Measurements from ENCODE around the gene PSMD13.

PSMD13 gene

DNA sequence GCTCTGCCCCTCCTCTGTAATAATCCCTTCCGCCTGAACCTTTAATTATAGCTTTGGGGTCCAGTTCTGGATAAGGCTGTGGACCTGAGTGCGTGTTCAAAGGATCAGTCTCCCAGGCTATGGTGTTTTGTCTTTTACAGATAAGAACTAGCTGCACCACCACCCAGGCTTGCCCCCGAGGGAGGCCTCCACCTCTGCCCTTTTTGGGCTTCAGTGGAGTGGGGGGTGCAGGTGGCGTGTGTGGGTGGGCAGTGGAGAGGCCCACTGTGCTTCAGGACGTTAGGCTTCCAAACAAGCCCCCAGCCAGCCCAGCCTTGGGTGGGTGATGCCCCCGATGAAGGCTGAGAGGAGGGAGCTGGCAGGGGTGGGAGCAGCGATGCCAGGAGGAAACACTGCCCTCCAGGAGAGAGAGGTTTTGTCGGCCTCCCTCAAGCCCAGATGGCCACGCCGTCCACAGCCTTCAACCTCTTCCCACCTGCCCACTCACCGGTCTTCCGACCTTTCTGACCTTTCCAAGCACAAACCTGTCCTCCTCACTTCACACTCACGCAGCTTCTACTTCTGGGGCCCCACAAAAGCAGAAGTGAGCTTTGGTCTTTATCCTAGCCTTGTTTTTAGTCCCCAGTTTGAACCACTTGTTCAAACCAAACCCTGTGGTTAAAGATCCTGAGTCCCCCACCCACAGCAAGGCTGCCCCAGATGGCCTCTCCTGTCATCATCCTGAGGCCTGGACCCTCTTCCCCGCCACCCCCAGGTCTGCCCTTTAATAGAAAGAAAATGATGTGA is 20.4 kb downstream of the PSMD13 start:
- H3K27ac ChIP-seq, result no peak overlapping the region

DNA sequence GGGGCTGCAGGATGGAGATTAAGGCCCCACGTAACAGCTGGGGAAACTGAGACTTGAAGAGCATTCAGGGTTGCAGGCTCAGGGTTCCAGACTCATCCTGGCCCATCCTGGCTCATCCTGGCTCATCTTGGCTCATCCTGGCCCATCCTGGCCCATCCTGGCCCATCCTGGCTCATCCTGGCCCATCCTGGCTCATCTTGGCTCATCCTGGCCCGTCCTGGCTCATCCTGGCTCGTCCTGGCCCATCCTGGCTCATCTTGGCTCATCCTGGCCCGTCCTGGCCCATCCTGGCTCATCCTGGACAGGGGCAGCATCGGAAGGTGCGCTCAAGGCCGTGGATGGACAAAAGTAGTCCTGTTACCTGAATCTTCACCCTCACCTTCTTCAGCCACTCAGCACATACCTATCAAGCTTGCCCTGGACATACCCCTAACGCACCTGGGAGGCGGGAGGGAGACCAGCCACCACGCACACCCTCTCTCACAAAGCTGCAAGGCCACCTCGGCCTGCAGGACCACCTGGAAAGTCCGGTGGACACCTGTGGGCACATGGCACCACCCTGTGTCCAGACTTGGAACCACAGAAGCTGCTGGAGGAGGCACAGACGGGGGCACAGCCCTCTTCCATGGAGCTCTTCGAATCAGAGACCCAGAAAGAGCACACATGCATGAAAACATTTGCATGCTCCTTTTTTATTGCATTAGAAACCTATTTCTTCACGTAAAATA is 21.2 kb downstream of the PSMD13 start:
- no peak overlapping the region for H3K27ac ChIP-seq
- TF ChIP-seq CTCF (conservative IDR thresholded peaks at IDR 0.05) (no peak; the same call in 1 of the 2 replicates), ZFX (IDR thresholded peaks at IDR 0.05) (no peak)

More for the DNA sequence above, 20.4 kb downstream of the PSMD13 start:
- no peak for TF ChIP-seq ZFX (IDR thresholded peaks at IDR 0.05)
- no peak for TF ChIP-seq CTCF (conservative IDR thresholded peaks at IDR 0.05)

- no peak for TF ChIP-seq ZFX (IDR thresholded peaks at IDR 0.05)
- no peak for TF ChIP-seq CTCF (conservative IDR thresholded peaks at IDR 0.05)
- no peak overlapping the region for H3K27ac ChIP-seq
These were observed 22.6 kb downstream of the PSMD13 start for GRCh38 chr11:259413-259812.

GRCh38 chr11:261624-262023 is 24.8 kb downstream of the PSMD13 start:
- H3K27ac ChIP-seq, result no peak overlapping the region
- TF ChIP-seq ZFX (IDR thresholded peaks at IDR 0.05) (no peak), CTCF (conservative IDR thresholded peaks at IDR 0.05) (no peak)

GRCh38 chr11:266676-267439 is 30.1 kb downstream of the PSMD13 start:
- H3K27ac ChIP-seq, result no peak overlapping the region
- TF ChIP-seq CTCF (conservative IDR thresholded peaks at IDR 0.05), result no peak
- TF ChIP-seq ZFX (IDR thresholded peaks at IDR 0.05), result no peak

DNA sequence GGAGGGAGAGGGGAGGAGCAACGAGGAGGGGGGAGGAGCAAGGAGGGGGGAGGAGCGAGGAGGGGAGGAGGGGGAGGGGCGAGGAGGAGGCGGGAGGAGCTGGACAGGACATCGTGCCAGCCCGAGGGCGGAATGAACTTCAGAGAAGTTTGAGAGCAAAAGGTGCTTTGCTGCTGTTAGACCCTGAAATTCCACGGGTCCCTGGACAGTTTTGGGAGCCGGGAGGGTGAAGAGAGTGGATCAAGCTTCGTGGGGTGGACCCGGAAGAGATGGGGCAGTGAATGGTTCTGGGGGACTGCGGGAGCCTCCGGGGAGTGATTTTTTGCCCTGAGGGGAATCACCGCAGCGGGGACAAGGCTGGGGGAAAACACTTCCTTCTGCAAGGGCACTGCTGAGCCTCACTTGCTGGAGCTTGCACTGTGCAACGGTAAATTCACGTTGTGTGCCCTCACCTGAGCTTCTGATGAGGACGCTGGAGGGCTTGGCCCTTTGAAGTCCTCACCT is 30.8 kb downstream of the PSMD13 start:
- no peak for TF ChIP-seq CTCF (conservative IDR thresholded peaks at IDR 0.05)
- no peak for TF ChIP-seq ZFX (IDR thresholded peaks at IDR 0.05)
- H3K27ac ChIP-seq, result peak overlapping the region; percentile 30

Measured in C4-2B (cell line).